ENCODE data around the gene ASS1.

DNA sequence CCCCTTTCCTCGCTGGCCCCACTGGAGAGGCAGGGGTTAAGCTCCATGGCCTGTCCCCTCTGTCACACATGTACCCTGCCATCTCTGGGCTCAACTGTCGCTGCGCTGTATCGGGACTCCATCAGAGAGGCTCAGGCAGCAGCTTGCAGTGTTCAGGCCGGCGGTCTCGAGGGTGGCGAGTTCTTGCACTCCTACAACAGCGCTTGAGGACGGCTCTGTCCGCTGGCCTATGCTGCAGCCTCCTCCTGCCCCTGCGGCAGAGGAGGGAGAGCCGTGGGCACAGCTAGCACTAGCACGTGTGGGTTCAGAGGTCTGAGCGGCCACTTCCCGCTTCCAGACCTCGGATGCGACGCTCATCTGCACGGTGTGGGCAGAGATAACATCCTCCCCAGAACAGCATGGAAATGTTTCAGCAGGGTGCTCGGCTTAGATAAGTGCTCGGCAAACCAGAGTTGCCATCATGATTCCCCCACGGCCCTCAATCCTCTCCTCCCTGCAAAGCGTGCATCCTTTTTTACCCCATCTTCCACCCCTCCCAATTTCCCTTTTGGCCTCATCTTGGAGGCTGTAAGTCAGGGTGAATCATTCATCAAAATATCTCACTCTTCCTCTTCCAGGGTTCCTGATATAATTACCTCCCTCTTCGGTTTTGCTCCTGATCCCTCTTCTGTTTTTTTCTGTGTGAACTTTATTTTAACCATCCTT is 92.7 kb downstream of the ASS1 start:
- TF ChIP-seq, protein P1, sequence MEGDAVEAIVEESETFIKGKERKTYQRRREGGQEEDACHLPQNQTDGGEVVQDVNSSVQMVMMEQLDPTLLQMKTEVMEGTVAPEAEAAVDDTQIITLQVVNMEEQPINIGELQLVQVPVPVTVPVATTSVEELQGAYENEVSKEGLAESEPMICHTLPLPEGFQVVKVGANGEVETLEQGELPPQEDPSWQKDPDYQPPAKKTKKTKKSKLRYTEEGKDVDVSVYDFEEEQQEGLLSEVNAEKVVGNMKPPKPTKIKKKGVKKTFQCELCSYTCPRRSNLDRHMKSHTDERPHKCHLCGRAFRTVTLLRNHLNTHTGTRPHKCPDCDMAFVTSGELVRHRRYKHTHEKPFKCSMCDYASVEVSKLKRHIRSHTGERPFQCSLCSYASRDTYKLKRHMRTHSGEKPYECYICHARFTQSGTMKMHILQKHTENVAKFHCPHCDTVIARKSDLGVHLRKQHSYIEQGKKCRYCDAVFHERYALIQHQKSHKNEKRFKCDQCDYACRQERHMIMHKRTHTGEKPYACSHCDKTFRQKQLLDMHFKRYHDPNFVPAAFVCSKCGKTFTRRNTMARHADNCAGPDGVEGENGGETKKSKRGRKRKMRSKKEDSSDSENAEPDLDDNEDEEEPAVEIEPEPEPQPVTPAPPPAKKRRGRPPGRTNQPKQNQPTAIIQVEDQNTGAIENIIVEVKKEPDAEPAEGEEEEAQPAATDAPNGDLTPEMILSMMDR (IDR thresholded peaks at IDR 0.05 in 8 of 11, conservative IDR thresholded peaks at IDR 0.05 in 3 of 11), result no peak
- TF ChIP-seq POLR2A (IDR thresholded peaks at IDR 0.05), result no peak
- TF ChIP-seq POLR2AphosphoS5 (IDR thresholded peaks at IDR 0.05), result peak; percentile 64 to 77 (median 72)

Measured in spleen (tissue), 7 donors.